Stimulated activated CD8-positive, alpha-beta memory T cell treated with anti-CD3 and anti-CD28 coated beads, Interleukin-4, amount 100 ng/mL, for 24 hours (primary cell): ENCODE results near the gene ZNF219.

ENCODE experiments used
- DNase-seq: peaks from one replicate; pipeline ENCODE4 v3.0.0-alpha.2; 2020; ENCODE audit warnings: low read depth

Gene ZNF219

DNA sequence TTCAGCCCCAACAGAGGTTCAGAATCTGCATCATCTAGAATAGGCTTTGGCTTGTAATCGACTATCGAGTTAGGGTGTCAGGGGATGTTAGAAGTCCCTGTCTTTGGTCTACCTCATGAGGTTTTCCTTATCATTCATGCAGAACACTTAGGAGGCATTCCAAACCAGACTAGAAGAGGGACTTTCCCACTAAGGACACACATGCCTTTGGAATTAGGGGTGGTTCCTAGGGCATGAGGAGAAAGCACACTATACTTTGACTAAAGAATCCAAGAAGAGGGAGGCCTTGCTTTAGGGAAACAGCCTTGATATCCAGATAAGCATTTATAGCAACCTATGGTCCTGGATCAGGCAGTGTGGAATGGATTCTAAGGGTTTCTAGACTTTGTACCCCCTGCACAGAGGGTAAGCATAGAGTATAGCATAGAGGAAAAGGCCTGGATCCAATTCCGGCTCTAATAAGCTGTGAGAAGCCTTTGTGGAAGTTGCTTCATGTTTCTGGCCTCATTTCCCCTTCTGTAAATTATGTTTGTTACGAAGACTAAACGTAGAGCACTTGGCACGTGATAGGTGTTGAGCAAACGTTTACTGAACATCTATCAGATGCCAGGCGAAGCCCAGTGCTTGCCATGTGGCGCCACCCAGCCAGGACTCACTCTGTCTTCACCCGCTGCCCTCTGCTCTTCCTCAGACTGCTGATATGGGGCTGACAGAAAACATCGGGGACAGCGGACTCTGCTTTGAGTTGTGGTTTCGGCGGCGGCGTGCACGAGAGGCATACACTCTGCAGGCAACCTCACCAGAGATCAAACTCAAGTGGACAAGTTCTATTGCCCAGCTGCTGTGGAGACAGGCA, 13.2 kb downstream of the ZNF219 start:
- DNase-seq = no peak

DNA sequence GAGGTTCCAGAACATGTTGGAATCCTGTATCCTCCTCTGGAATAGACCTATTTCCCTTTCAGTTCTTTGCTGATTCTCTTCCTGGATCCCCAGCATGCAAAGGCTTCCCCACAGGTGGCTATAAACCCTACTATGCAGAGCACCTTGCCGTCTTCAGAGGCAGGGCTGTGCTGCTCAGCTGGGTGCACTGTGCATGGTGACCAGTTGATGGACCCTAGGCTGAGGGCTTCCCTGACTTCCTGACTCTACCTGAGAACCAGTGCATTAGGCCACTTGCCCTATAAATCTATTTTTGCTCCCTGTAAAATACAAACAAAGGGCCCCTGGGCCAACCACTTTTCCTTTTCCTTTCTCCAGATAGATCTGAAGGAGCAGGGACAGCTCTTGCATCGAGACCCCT, 14.1 kb downstream of the ZNF219 start:
- DNase-seq = no peak

GRCh38 chr14:21083565-21084325, 14.7 kb downstream of the ZNF219 start:
- DNase-seq = no peak

DNA sequence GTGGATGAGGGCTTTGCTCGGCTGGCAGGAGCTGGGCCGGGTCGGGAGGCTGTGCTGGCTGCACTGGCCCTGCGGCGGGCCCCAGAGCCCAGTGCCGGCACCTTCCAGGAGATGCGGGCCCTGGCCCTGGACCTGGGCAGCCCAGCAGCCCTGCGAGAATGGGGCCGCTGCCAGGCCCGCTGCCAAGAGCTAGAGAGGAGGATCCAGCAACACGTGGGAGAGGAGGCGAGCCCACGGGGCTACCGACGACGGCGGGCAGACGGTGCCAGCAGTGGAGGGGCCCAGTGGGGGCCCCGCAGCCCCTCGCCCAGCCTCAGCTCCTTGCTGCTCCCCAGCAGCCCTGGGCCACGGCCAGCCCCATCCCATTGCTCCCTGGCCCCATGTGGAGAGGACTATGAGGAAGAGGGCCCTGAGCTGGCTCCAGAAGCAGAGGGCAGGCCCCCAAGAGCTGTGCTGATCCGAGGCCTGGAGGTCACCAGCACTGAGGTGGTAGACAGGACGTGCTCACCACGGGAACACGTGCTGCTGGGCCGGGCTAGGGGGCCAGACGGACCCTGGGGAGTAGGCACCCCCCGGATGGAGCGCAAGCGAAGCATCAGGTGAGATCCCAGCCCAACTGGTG, 16.8 kb downstream of the ZNF219 start:
- DNase-seq = no peak

GRCh38 chr14:21078726-21079125, 19.7 kb downstream of the ZNF219 start:
- DNase-seq = no peak

DNA sequence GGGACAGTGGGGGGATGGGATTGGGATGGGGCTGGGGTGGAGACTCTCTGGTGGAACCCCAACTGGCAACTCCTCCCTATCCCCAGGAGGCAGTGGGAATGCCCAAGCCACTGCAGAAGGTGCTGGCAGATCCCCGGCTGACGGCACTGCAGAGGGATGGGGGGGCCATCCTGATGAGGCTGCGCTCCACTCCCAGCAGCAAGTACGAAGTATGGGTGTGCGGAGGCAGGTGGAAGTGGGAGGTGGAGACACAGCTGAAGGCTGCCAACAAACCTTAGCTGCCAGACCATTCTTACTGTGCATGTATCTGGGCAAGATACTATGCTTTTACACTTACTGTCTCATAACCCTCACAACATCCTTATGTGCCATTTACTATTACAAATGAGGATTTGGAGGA, 20.2 kb downstream of the ZNF219 start:
- DNase-seq = no peak

GRCh38 chr14:21077672-21078071, 20.8 kb downstream of the ZNF219 start:
- DNase-seq = no peak

DNA sequence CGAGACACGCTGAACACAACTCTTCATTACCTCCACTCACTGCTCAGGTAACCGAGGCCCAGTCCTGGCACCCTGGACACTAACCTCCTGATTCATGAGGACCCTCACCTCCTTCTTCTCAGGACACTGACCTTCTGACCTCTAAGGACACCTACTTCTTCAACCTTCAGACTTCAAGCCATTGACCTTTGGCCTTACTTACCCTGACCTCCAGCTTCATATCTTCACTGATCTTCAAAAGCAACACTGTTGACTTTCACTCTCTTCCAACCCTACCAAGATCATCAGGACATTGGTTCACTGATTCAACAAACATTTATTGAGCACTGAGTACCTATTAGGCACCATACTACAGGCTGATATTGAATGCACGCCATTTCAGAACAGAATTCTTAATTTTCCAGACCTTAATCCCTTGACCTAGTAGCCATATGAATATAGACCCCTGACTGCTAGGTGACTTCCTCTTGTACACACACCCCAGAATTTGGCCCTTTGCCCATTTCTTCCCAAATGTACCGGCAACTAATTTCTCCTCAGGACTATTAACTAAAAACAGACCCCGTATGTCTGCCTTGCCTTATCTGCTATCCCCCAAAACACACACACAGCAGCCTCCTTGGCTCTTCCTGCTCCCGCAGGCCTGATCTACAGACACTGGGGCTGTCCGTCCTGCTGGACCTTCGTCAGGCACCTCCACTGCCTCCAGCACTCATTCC, 22.6 kb downstream of the ZNF219 start:
- no peak for DNase-seq

- DNase-seq = no peak
Observed at GRCh38 chr14:21074398-21075272, 23.8 kb downstream of the ZNF219 start.

GRCh38 chr14:21073921-21074320, 24.5 kb downstream of the ZNF219 start:
- DNase-seq = no peak

GRCh38 chr14:21072781-21073339, 25.6 kb downstream of the ZNF219 start:
- no peak for DNase-seq

GRCh38 chr14:21072031-21072473, 26.4 kb downstream of the ZNF219 start:
- DNase-seq = no peak

GRCh38 chr14:21071225-21072030, 27.0 kb downstream of the ZNF219 start:
- no peak for DNase-seq

DNA sequence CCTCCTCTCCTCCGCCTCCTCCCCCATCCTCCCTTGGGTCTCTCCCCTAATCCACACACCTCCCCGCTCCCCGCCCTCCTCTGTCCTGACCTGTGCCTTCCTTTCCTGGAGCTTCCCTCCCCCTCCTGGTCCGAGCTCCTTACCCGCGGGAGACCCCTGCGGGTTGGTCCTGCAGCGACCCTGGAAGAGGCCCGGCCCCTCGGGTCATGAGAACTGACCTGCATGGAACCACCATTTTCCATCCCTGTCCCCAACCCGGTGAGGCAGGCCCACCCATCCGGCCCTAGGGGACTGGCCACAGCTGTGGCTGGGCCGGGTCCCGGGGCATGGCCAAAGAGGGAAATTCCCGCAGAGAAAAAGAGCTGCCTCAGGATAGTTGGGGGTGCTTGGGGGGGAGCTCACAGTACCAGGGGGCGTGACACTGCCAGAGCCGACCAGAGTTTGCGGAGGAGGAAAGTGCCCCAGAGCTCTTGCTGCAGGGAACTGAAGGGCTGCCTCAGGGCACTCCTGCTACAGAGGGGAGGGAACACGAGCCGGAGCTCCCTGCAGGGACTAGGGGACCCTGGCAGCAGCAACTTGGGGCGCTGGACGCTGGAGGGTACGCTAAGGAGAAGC, 27.7 kb downstream of the ZNF219 start:
- DNase-seq = no peak

DNA sequence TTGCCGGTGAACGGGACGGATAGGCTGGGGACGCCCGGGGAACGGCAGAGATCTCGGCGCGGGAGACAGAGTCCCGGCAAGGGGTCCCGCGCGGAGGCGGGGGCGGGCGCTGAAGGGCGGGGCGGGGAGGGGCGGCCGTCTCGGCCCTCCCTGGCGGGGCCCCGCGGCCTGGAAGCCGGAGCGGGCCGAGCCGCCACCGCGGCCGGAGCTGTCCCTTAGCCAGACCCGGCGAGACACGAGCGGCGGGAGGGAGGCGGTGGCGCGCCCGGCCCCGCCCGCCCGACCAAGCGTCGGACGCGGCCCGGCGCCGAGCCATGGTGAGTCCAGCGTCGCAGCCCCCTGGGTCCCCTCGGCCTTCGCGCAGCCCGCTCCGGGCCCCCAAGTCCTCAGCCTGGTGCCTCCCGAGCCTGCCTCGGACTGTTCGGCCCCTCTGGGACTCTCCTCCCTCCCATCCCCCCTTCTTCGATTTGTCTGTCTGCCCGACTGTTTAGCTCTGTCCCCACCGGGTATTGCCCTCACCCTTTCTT, 28.3 kb downstream of the ZNF219 start, which contains the start of gene ARHGEF40:
Gene ARHGEF40, plus strand, starts transcription at position 222 of the 527 bp plus-strand sequence. Its CDS starts 93 bp downstream, at position 315.
- no peak for DNase-seq

DNA sequence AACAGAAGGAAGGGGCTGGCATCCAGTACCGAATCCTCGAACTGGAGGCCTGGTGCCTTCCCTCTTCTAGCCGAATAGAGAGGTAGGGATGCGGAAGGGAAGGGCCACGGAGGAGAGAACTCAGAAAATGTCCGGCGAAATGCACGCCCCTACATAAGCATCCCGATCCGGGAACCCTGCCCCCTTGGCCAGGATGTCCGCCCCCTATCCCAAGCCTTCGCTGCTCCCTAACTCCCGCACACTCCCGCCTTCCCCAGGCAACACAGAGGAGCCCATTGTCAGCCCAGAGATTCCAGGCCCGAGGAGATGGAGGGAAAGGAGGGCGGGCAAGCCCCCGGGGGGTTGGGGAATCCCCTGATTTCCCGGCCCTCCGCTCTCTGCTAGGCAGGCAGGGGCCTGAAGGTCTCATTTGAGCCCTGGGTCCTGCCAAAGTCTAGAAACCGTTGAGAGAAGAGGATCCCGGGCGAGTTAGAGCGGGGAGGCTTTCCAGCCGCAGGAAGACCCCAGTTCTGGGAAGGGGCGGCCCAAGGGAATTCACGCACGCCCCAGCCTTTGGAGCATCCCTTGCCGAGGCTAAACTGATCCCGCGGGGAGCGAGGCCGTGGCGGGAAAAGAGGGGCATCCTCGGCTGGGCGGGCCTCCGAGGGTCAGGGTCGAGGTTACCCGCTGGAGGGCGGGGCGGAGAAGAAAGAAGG, 28.9 kb downstream of the ZNF219 start:
- no peak for DNase-seq

GRCh38 chr14:21068521-21069387, 29.7 kb downstream of the ZNF219 start:
- DNase-seq = no peak
